Lower leg skin (tissue), 4 donors: Measurements from ENCODE around the gene CORO2A. TPM values are rescaled to one million over a fixed set of nuclear protein-coding genes. Genes with fewer than 3 reads are reported as not detected.

Source experiments
- DNase-seq, 2 donors: peaks; one replicate each; pipeline ENCODE4 v3.0.0-alpha.2; 2019; ENCODE audit warnings: low spot score in 2 of 2
- H3K4me3 ChIP-seq: fragments of 200-600 bp; sonication (generic); 2 replicates; pipeline ENCODE4 v1.5.1; 2017; ENCODE audit warnings: mild to moderate bottlenecking, low read depth; ENCODE audit not compliant: poor library complexity, severe bottlenecking
- CTCF ChIP-seq, 3 donors: fragments of 450-650 bp; IDR thresholded peaks; one replicate each; pipeline ENCODE4 v1.5.1; 2016; ENCODE audit warnings: antibody characterized with exemption in 3 of 3, mild to moderate bottlenecking in 3 of 3, moderate library complexity in 2 of 3
- POLR2A ChIP-seq, 2 donors: fragments of 450-650 bp; IDR thresholded peaks; one replicate each; pipeline ENCODE4 v1.6.1; 2016 to 2017; ENCODE audit warnings: antibody characterized with exemption in 2 of 2, mild to moderate bottlenecking in 1 of 2, moderate library complexity in 1 of 2
- WGBS, 2 donors: methylation state at CpG; one replicate each; pipeline ENCODE4 v1.1.5; 2018; 5-methylcytosine and 5-hydroxymethylcytosine counted together
- intact Hi-C: fragments of 100-400 bp; cut with DNase I; formaldehyde crosslinking; loops from one replicate; pipeline ENCODE4 v1.15.0; 2023; ENCODE audit warnings: low total_unique reads
- total RNA-seq, 4 donors: library from RNA; depleted of rRNA; stranded (reverse); fragments of >200 nt; gene quantifications; one replicate each; pipeline ENCODE4 v1.1.0, GENCODE V29; 2016

CORO2A gene
- total RNA-seq, 4 donors from 2014 or later = 20.8 to 31.4 (median 25.4) TPM

GRCh38 chr9:98234245-98234825 is 41.9 kb upstream of the CORO2A start:
- no peak overlapping the region for H3K4me3 ChIP-seq
- no peak for TF ChIP-seq POLR2A (IDR thresholded peaks at IDR 0.05)
- no peak for TF ChIP-seq CTCF (IDR thresholded peaks at IDR 0.05)
- DNase-seq = no peak
- 89% methylated on average over 9 of the region's 9 CpGs for WGBS, 2 donors
- intact Hi-C loops = no loop called here

GRCh38 chr9:98232926-98233325 is 40.5 kb upstream of the CORO2A start:
- intact Hi-C loops = no loop called here
- DNase-seq = no peak
- WGBS, 2 donors = 89 to 90% methylated on average over 5 of the region's 5 CpGs
- H3K4me3 ChIP-seq = no peak overlapping the region
- no peak for TF ChIP-seq POLR2A (IDR thresholded peaks at IDR 0.05)
- TF ChIP-seq CTCF (IDR thresholded peaks at IDR 0.05) = no peak

GRCh38 chr9:98231770-98232478 is 39.5 kb upstream of the CORO2A start:
- intact Hi-C loops = no loop called here

GRCh38 chr9:98230789-98231188 is 38.4 kb upstream of the CORO2A start:
- intact Hi-C loops = no loop called here
- TF ChIP-seq CTCF (IDR thresholded peaks at IDR 0.05) = no peak
- no peak for TF ChIP-seq POLR2A (IDR thresholded peaks at IDR 0.05)
- H3K4me3 ChIP-seq = no peak overlapping the region
- no peak for DNase-seq
- 90 to 96% methylated on average over 6 of the region's 6 CpGs for WGBS, 2 donors

More at GRCh38 chr9:98231770-98232478, 39.5 kb upstream of the CORO2A start:
- no peak for TF ChIP-seq POLR2A (IDR thresholded peaks at IDR 0.05)
- no peak for TF ChIP-seq CTCF (IDR thresholded peaks at IDR 0.05)
- WGBS, 2 donors = 74 to 79% methylated on average over 6 of the region's 6 CpGs
- no peak for DNase-seq
- no peak overlapping the region for H3K4me3 ChIP-seq

GRCh38 chr9:98230304-98230703 is 37.9 kb upstream of the CORO2A start:
- no peak for DNase-seq
- no peak overlapping the region for H3K4me3 ChIP-seq
- intact Hi-C loops = no loop called here
- 81 to 90% methylated on average over 6 of the region's 6 CpGs for WGBS, 2 donors
- TF ChIP-seq CTCF (IDR thresholded peaks at IDR 0.05) (no peak), POLR2A (IDR thresholded peaks at IDR 0.05) (no peak)
